GM19025 (cell line): ENCODE measurements around the gene DNAI1.
"Not testable (repeated sequence)": the region's sequence is repeated elsewhere in the genome, so short reads cannot be mapped to it uniquely, and the experiment has no call there.

Experiments
- ATAC-seq: cut with Tn5 transposase; IDR thresholded peaks from one replicate; pipeline ENCODE4 v1.9.1; 2021; ENCODE audit warnings: mild to moderate bottlenecking, low read depth, moderate library complexity; ENCODE audit not compliant: unreplicated experiment

The DNAI1 gene

DNA sequence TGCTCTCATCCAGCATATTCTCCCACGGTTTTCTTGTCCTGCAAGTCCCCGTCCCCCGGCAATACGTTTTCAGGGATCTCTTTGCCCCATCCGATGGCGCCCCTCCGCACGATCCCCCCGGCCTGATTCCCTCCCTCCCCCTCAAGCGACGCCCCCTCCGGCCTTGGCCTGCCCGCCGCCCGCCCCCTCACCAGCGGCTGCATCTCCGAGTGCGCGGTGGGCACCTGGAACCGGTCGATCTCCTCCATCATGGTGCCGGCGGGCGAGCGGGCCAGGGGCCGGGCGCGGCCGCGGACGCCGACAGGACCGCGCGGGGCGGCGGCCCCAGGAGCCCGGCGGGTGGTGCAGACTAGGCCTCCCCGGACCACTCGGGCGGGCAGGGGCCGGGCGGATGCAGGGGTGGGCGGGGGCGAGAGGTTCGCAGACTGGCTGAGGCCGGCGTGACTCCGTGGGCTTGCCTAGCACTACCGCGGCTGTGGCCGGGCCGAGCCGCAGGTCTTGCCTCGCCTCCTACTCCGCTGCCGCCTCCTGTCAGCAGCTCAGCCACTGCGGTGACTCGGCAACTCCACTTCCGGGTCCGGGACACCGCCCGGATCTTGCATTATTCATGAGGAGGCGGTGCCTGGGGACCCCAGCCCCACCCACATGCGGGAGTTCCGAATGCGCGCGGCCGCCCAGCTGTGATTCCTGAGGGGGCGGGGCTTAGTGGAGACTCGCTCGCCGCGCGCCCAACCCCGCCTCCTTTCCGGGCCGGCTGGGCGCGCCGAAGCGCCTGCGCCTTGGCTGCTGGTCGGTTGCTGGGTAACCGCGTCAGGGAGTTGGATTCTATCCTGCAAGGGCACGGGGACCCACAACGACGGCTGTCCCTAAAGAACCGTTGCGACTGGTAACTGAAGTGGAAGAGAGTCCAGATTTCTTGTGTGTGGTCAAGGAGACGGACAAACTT, at the start of gene DNAI1, which contains the start of gene FAM219A:
DNAI1 (plus strand) TSS at position 793 of the 946 bp plus-strand sequence. CDS start 201 bp downstream, outside the sequence.
FAM219A (minus strand) TSS at position 558 of the 946 bp plus-strand sequence; CDS start at position 251, 307 bp downstream.
- ATAC-seq, result peak; percentile 99

DNA sequence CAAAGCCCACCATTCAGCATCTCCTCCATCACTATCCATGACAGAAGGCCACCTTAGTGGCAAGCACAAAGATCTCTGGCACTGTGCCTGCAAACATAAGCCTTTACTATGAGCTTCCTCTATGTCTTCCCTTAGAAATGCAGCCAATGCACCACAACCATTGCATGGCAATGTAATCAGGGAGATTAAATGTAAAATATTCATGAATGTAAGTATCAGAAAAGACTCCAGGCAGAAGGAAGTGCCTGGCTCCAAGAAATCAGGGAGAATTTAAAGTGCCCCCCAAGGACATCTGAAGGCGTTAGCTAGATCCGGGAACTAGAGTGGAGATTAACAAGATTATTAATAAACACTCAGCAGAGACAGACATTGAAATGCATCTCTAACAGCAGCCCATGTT, 49.5 kb upstream of the DNAI1 start:
- no peak for ATAC-seq

DNA sequence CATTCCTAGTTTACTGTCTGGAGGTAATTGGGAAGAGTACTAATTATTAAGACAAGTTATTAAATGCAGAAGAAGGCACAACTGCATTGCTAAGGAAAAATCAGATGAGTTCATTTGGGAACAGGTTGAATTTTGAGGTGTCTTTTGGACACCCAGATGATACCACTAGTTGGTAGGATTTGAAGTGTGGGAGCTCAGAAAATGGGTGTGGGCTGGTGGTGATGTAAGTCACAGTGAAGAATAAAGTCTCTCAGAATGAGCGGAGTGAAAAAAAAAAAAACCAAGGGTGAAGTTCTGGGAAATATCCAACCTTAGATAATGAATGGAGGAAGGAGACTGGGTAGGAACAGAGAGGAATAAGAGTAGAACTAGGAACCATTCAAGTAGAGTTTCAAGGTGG, 46.3 kb upstream of the DNAI1 start:
- ATAC-seq, result no peak

DNA sequence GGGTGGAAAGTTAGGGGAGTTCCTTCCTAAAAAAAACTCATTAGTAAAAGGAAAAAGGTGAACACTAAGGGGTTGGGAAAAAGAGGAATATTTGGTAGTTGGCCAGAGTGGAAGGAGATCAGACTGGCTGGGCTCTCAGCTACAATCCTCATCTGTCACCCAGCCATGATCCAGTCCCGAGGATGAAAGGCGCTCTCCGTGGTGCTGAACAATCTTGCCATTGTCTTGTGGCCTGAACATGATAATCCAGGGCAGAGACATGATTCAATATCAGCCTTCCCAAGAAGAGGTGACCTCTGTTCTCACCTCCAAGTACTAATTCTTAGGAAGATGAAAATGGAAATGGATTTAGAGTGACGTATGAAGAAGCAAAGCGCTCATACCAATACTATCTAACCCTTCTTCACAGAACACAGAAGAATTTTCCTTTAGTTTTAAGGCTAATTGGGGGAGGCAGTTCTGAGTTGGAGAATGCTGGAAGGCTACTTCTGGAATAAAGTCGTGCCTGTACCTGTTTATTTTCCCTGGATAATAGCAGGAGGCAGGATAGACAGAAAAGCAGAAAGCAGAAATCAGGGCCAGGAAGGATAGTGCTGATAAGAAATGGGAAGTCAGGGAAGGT, 45.3 kb upstream of the DNAI1 start:
- no peak for ATAC-seq

DNA sequence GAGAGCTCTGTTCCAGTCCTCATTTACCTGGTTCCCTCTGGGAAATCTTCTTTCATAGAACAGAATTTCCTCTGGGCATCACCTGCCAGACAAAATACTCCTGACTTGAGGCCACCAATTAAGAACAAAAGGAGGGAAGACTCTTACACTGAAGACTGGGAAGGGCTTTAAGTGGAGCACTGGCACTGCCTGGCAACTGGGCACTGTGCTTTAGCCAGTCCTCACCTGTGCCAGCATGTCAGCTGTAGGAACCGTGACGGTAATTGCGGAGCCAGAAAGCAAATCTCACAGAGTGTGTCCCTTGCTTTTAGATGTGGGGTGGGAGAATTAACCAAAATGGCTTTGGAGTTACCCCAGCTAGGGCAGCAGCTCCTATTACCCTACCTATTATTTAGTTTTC, 40.9 kb upstream of the DNAI1 start:
- ATAC-seq, result no peak

DNA sequence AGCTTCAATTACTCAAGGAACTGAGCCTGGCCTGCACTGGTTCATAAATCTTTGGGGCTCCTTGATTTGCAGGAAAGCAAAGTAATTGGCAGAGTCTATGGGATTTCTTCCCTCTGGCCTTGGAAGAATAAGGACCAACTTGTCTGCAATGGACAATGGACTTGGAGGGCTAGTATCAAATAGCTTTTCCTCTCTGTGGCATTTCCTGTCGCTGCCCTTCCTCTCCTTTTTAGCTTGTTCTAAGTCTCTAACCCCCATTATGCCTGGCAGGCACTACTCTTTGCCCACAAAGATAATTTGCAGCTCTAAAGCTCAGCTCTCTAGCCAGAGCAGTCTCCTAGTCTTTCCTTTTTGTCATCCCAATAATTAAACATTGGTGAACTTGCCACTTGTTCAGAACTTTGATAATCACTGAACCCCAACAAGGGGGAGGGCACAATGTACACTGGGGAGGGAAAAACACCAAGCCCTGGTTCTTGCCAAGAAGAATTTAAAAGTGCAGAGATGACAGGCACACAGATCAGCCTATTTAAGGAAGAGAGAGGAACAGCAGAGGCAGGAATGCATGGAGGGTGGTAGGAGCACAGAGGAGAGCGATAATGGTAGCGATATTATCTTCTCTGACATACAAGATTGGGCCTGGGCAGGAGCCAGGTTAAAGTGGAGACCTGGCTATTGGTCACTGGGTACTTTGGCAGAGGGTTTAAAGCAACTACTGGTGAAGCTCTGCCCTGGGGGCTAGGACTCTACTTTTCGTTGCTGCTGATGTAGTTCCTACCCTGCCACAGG, 38.7 kb upstream of the DNAI1 start:
- no peak for ATAC-seq

DNA sequence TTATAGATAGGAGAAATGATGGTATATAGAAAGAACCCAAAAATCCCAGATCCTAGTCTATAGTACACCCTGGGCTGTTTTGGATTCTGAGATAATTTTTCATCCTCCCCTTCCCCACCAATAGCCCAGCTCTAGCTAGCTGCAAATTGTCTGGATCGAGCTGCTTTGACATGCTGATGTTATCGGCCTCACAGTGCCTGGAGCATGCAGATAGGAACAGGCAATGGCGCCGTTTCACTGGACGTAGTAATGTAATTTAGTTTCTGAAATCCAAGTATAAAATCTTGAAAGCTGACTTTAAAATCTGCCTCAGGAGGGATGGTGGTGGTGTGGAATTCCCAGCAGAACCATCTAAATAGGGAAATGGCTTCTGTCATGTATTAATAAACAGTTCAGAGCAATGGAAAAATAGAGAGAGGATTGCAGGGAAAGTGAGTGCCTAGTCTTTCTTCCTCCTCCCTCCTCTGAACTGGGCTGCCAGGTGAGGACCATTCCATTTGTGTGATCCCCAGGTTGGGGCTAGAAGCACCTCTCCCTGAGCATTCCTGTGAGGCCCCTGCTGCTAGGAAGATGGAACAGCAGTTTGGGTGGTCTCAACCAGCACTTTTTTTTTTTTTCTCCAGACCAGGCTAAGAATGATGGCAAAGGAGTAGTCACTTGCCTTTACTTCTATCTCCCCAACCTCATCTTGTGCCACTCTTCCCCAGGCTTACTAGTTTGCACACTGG, 32.1 kb upstream of the DNAI1 start:
- no peak for ATAC-seq

DNA sequence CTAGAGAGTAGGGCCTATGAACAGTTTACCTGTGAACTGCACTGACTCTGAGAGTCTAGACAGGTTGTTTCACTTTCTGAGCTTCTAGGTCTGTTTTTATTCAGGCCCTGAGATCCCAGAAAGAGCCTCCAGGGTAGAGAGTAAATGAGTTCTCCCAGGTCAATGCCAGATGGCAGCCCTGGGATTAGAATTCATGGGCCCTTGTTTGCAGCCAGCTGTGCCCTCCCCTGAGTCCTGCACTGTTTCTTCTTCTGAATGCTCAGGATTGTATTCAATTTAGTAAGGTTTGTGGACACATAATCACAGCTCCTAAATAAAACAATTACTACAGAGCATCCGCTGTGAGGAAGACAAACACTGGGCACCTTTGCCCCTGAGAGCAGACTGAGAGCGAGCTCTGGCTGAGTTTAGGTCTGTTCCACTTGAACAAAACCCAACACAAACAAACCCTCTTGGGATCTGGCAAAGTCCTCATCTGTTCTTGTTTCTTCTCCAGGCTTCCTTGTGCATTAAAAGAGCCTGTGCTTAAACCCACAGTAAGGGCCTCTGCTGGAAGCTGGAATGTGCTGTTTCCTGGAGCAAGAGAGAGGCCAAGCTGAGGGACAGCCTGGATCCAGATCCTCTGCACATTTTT, 30.2 kb upstream of the DNAI1 start:
- ATAC-seq, result no peak

DNA sequence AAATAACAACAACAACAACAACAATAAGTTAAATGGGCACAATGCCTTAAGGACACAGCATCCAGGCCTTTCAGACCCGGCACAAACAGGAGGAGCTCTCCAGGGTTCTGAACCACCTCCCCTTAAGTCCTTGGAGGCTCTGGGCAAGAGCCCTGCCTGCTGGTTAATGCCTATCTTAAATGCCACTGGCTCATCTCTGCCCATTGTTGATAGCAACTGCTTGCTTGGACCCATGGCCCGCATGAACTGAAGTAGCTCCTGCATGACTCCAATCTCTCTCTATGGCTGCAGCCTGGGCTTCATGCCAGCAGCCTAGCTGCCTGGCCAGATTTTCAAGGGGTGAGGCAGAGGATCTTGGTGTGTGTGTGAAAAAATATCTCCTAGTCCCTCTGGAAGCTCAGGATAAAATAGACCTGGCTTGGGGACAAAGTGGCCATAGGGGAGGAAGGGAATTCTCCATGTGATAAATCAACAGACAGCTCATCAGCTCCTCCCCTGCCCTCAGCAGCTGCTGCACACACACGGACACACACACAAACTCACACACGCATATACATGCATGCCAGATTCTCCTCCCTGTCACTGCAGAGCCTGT, 27.7 kb upstream of the DNAI1 start:
- ATAC-seq, result no peak

DNA sequence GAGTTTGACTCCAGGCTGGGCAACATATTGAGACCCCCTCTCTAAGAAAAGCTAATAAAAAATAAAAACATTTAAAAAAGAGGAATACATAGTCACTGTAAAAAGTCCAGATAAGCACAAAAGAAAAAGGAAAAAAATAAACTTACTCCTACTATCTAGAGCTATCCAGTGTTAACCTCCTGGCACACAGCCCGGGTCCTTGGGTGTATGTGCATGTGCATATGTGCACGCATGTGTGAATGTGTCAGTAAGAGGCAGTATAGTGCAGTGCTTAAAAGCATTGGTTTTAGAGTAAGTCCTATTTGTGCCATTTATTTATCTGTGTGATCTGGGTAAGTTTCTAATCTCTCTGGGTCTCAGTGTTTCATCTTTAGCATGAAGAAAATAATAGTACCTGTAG, 26.9 kb upstream of the DNAI1 start:
- no peak for ATAC-seq

DNA sequence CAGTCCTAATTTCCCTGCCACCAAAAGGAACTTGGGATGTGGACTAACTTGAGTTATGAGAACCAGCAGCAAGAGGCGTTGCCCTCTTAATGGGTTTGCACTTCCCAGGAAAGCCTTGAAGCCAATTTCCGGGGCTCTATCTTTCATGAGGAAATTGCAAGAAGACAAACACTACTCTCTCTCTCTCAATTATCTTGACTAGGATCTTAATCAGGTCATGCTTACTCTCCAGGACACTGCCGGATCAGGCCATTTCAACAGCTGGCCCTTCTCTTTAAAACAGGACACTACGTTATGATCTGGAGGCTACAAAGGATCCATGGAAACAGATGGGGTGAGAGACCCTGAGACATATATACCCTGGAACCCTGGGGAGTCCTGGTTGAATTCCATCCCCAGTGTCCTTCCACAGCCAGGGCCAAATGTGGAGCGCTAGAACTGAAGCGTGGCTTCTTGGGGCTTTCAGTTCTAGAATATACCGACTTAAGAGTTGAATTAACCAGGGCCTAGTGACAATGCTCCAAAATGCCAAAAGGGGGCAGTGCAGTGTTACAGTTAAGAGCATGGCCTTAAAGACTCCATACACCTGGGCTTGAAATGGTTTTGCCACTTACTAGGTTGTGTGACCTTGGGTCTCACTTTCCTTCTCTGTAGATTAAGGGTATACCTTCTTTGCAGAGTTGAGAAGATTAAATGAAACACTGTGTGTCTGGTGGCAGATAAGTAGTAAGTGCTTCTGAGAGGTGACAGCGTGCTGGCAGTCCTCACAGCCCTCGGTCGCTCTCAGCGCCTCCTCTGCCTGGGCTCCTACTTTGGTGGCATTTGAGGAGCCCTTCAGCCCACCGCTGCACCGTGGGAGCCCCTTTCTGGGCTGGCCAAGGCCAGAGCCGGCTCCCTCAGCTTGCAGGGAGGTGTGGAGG, 21.3 kb upstream of the DNAI1 start:
- no peak for ATAC-seq

DNA sequence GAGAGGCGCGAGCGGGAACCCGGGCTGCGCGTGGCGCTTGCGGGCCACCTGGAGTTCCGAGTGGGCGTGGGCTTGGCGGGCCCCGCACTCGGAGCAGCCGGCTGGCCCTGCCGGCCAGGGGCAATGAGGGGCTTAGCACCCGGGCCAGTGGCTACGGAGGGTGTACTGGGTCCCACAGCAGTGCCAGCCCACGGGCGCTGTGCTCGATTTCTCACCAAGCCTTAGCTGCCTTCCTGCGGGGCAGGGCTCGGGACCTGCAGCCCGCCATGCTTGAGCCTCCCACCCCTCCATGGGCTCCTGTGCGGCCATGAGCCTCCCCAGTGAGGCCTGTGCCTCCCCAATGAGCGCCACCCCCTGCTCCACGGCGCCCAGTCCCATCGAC, 20.7 kb upstream of the DNAI1 start:
- not testable (repeated sequence) for ATAC-seq

DNA sequence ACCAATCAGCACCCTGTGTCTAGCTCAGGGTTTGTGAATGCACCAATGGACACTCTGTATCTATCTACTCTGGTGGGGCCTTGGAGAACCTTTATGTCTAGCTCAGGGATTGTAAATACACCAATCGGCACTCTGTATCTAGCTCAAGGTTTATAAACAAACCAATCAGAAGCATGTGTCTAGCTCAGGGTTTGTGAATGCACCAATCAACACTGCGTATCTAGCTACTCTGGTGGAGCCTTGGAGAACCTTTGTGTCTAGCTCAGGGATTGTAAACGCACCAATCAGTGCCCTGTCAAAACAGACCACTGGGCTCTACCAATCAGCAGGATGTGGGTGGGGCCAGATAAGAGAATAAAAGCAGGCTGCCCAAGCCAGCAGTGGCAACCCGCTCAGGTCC, 20.1 kb upstream of the DNAI1 start:
- not testable (repeated sequence) for ATAC-seq

DNA sequence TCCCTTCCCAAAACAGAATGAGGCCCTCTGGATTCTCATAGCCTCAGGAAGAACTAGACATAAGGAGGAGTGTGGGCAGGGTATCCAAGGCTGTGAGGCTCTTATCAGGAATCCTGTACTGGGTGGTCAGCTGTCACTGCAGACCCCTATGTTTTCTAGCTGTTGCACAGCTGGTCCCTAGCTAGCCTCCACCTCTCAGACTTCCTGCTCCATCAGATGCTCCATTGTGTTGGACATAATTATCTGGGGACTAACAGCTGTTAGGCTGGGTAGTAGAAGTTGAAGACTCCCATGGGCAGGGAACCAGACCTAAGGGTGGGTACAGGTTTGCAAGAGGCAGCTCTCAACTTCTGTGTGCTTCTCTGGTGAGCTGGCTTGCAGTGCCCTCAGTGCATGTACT, 18.6 kb upstream of the DNAI1 start:
- no peak for ATAC-seq

DNA sequence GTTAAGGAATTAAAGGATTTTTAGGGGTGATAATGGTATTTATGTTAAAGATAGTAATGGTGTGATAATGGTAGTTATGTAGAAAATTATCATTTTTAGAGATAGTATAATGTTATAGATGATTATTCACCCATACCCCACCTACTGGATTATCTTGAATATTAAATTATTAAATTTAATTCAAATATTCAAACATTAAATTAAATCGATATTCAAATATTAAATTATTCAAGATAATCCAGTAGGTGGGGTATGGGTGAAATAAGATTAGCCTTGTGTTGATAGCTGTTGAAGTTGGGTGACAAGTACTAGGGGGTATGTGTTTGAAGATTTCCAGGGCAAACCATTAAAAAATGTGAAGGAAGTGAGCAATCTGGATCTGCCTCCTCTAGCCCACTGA, 15.8 kb upstream of the DNAI1 start:
- no peak for ATAC-seq

DNA sequence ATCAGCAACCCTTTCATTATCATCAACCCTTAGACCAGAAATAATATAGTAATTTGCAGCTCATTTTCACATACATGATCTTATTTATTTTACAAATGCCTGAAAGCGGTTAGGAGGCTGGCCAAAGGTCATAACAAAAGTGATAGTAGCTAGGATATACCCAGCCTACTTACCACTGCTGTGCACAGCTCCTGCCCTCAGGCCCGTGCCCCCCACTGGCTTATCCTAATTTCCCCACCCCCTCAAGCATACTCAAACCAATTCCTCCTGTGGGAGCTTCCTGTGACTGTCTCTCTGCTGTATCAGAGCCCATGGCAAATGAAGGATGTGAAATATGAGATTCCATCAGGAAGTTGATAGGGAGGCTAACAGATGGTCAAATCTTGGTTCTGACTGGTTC, 15.1 kb upstream of the DNAI1 start:
- no peak for ATAC-seq

DNA sequence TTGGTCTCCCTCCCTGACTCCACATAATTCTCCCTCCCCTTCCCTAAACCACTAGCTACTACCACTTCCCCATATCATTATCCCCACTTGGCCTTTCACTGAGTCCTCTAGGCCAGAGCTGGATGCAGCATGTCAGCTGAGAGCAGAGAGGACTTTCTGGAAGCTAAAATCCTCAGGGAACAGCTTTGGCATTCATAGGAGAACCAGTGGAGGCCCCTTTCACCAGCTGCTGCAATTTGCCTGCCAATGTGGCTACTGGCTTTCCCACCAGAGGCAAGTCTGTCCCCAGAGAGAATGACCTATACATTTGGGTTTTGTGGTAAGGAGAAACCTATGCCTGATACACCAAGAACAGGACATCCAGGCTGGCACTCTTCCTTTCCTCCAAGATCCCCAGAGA, 14.6 kb upstream of the DNAI1 start:
- no peak for ATAC-seq

DNA sequence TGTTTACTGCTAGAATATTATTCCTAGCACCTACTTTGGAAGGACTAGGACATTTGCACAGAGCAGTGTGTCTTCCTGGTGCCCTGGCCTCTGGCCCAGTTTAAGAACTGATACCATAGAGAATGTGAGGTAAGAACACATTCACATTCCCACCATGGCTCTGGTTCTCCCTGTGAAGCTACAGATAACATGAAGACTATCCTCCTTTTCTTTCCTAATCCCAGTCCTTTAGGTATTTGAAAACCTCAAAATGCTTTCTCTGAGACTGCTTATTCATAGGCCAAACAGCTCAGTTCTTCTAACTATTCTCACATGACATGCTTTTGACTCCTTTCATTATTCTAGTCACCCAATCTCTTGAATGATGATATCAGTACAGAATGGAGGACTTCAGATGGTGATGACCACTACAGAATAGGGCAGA, 12.1 kb upstream of the DNAI1 start:
- no peak for ATAC-seq
